H4 (cell line): ENCODE results near the gene ECHDC1. TPM values are rescaled to one million over a fixed set of nuclear protein-coding genes. Genes with fewer than 3 reads are reported as not detected.
A peak's percentile ranks its signal among the peaks of the same experiment; 100 is the strongest.
"Not testable (repeated sequence)": the region's sequence is repeated elsewhere in the genome, so short reads cannot be mapped to it uniquely, and the experiment has no call there.

Experiments
- DNase-seq: peaks from one replicate; pipeline ENCODE4 v3.0.0-alpha.2; 2015; ENCODE audit warnings: low spot score
- total RNA-seq: library from RNA; depleted of rRNA; stranded (reverse); fragments of >200 nt; shearing (Covaris generic); gene quantifications from 2 replicates; pipeline ENCODE4 v1.2.3, GENCODE V29; 2014; rRNA removed

Gene ECHDC1
- total RNA-seq, result 60.7 and 67.5 TPM in 2 replicates

GRCh38 chr6:127342946-127343808 lies at the start of gene ECHDC1:
ECHDC1 (minus strand) TSS chr6:127343609; CDS start chr6:127331028, 12,581 bp downstream.
- peak; percentile 39 for DNase-seq

DNA sequence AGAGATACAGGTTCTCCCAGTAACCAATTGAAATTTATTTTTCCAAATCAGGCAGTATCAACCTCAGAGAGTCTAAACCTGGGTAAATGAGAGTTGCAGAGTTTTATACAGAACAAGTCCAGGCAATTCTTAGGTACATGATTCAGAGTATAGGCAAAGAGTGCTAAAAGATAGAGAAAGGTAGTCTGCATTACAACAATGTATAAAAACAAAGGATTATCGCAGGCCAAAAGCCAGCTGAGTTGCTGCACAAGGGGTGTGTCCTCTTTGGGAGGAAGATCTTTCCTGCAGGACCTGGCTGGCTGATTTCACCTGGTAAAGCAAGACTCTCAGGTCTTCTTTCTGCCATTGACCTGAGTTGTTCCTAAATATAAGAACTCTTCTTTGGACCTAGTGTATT lies 48.9 kb upstream of the ECHDC1 start:
- no peak for DNase-seq

DNA sequence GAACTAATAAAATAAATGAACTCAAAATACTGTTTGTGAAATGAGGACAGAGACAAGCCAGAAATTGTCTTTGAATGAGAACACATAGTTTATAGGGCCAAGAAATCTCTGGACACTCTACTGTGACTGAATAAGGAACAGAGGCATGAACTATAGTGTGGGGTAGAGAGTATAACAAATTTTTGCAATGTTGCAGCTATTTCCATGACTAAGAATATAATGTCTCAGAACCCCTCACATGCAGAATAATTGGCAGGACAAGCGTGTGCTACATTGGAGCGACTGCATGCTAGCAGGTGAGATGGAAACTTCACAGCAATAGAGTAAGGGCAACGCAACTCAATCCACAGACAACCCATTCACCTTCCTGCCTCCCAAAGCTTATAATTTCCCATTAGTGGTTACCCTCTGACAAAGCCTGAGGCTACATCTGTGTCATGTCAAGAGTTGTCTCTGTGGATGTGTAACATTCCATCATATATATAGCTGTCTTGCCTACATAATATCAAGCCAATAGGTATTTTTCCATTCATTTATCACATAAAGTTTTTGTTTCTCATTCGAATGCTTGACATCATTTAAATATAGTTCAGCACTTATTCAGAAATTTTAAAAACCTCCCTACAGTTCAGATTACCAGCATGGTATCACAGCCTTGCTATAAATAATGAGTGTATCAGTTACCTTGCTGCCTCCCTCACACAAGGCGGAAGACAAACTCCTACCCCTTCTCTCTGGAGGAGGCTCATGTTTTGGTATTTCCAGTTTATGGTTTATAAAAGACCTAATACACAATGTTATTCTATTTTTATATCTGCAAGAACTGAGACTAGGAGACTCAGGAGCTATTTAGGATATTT lies 47.9 kb upstream of the ECHDC1 start:
- no peak for DNase-seq

DNA sequence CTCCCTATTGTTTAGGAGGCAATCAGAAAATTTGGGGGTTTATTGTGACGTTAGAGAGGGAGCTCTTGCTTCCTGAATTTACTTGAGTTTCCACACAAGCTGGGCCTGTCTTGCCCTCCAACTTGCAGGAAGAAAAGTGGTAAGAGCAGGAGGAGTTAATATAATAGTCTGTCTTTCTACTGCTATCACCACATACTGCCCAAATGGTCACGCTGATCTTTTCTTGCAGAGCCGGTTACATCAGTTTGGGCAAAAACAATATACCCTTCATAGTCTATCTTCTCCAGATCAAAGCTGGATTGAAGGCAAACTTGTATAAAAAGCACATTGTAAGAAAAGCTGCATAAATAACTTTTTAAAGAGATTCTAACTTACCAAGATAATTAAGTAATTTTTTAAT lies 46.3 kb upstream of the ECHDC1 start:
- no peak for DNase-seq

GRCh38 chr6:127385668-127386430 lies 42.4 kb upstream of the ECHDC1 start:
- DNase-seq, result no peak

- not testable (repeated sequence) for DNase-seq
Measured at GRCh38 chr6:127384848-127385247, 41.4 kb upstream of the ECHDC1 start.

DNA sequence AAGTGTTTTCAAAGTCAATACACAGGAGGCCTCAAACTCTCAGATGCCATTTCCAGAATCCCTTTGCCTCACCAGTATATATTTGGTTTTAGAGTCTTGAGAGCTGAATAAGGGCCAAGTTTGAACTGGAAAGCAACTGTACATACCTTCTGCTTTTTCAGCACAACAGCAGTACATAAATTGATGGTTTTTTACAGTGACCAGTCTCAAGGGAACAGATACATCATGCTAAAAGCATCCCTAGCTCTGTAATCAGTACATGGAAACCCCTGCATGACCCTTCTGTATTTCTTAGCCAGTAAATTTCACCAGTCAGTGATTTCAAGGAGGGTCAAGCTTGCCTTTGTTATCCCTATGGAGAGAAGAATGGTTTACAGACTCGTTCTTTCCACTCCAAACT lies 40.6 kb upstream of the ECHDC1 start:
- DNase-seq, result no peak

- DNase-seq, result no peak
Measured at GRCh38 chr6:127382413-127382812, 39.0 kb upstream of the ECHDC1 start.

GRCh38 chr6:127381384-127381783 lies 38.0 kb upstream of the ECHDC1 start:
- DNase-seq, result no peak

DNA sequence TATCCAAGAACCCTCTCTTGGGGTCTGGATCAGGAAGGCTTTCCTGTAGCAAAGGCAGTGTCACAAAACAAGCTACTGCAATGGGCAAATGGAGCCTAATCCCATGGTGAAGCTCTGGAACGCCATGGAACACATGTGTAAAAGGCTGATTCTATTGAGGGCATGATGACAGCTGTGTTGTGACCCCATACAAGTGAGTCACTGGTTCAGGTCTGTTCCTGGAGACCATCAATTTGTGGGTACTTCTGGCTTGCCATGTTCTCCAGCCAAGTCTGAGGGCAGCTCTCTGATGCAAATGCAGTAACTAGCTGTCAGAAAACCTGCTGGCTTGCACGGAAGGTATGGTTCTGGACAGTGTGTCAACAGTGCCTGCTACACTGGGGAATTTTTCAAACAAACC lies 33.3 kb upstream of the ECHDC1 start:
- DNase-seq, result no peak

GRCh38 chr6:127367023-127367375 lies 23.6 kb upstream of the ECHDC1 start:
- no peak for DNase-seq

DNA sequence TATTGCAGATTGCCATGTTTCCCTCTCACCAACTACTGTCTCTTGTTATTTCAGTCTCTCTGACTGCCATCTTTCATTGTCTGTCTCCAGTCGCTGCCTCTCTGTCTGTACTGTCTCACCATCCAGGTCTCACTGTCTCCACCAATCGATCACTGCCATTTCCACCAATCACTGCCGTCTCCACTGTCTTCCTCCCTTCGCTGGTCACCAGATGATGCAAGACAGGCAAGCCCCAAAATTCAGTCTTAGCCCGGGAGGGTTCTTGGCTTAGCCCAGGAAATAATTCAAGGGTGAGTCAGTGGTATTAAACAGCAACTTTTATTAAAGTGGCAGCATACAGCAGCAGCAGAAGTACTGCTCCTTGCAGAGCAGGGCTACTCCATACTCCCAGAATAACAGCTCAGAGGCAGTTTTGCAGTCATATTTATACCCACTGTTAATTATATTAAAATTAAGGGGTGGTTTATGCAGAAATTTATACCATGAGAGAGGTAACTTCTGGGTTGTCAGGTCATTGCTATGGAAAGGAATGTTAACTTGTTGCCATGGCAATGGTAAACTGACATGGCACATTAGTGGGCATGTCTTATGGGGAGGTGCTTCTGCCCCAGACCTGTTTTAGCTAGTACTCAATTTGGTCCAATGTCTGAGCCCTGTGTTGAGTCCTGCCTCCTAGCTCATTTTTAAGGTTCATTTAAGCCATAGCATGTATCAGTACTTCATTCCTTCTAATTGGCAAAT lies 23.0 kb upstream of the ECHDC1 start:
- peak; percentile 82 for DNase-seq

DNA sequence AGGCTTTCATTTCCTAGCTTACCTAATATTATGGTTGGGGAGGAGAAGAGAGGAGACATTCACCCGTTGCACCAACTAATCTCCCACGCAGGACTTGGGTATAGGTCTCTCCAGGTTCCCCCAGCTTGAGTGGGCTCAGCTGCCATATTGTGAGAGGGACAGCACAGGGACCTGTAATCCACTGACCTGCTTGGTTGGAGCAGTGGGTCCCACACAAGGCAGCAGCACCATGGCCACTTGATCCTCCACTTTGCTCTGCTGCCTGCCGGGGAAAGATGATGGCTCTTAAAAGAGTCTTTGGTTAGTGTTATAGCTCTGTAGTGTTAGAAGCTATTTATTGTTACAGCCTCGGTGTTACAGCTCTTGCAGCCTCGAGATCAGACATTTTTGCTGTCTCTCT lies 22.5 kb upstream of the ECHDC1 start:
- DNase-seq, result no peak

DNA sequence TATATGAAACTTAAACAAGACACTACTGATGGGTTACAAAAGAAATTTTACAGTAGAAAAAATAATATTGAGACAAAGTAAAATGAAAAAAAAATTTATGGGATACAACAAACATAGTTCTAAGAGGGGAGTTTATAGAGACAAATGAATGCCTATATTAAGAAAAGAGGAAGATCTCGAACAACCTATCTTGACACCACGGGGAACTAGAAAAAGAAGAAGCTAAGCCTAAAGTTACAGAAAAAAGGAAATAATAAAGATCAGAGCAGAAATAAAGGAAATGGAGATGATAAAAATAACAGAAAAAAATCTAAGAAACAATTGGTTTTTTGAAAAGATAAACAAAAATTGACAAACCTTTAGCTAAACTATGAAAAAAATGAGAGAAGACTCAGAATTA lies 9.1 kb upstream of the ECHDC1 start:
- DNase-seq, result no peak

DNA sequence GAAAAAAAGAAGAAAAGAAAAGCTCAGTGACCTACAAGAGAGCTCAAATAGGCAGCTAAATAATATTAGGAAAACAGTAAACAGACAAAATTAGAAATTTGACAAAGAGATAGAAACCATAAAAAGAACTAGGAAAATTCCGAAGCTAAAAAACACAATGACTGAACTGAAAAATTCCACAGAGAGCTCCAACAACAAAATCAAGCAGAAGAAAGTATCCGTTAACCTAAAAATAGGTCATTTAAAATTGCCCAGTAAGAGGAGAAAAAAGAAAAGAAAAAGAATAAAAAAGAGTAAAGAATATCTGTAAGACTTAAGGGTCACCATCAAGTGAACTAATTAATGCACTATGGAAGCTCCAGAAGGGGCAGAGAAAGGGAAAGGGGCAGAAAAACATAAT lies 6.6 kb upstream of the ECHDC1 start:
- no peak for DNase-seq

DNA sequence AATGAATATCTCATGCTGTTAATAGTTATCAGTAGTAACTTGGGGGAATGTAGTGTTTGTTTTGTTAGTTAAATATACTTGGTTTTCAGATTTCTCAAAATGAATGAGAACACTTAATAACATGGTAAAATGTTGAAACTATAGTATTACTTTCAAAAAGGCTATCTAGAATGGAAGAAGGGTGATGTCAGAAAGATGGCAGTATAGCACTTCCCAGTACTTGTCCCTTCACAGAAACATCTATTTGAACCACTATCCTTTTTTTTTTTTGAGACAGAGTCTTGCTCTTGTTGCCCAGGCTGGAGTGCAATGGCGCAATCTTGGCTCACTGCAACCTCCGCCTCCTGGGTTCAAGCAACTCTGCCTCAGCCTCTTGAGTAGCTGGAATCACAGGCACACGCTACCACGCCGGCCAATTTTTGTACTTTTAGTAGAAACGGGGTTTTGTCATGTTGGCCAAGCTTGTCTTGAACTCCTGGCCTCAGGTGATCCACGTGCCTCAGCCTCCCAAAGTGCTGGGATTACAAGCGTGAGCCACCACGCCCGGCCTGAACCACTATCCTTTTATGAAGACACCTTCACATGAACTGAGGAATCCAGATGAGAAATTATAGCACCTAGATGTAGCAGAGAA lies 4.7 kb upstream of the ECHDC1 start:
- no peak for DNase-seq

GRCh38 chr6:127347178-127347577 lies 3.8 kb upstream of the ECHDC1 start:
- DNase-seq, result peak; percentile 7

GRCh38 chr6:127345521-127345920 lies 2.1 kb upstream of the ECHDC1 start:
- no peak for DNase-seq

DNA sequence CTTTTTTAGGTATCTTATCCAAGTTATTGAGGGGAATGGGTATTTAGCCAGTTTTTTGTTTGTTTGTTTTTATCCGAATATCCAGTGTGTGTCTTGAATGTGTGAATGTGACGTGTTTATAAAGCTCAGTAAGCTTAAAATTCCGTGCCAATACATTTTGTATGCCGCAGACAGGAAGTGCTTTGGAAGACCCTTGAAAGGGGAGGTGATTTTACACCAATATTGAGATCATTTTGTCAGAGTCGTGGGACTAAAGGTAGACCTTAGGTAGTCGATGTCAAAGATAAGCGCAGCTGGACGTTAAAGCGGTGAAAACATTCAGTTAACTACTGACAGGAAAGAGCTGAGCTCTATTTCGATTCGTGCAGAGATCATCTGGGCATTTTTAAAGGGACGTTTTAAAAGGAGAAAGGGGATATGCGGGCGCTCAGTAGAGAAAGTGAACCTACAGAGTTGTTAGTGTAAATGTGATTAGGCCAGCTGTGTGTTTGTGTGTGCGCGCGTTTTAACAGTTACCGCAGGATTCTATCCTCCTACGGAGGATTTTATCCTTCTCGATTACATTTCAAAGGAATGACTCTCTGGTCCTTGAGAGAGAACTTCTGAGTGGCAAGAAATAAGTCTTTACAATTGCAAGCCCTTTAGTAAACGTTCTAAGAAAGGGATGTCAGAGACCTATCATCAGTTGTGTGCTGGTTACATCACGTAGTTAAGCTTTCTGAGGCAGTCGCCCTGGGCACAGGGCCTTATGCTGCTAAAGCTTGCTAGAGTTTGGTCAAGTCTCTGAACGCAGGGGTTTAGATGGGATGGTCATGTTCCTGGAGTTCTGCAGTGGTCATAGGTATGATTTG lies 625 bp upstream of the ECHDC1 start:
- DNase-seq, result peak; percentile 6
